Loucy (cell line): ENCODE measurements around the gene CELSR2.
"Not testable (repeated sequence)": the region's sequence is repeated elsewhere in the genome, so short reads cannot be mapped to it uniquely, and the experiment has no call there.

Experiments used
- H2AFZ ChIP-seq: fragments of 200-600 bp; sonication (generic); 2 replicates; pipeline ENCODE4 v1.6.0; 2016; ENCODE audit warnings: antibody characterized with exemption, mild to moderate bottlenecking, low read length, moderate library complexity
- H3F3A ChIP-seq: fragments of 200-600 bp; 2 replicates; pipeline ENCODE4 v1.6.0; 2016; ENCODE audit warnings: antibody characterized with exemption, low read depth, mild to moderate bottlenecking
- H3K27me3 ChIP-seq: fragments of 200-600 bp; sonication (generic); 2 replicates; pipeline ENCODE4 v1.6.1; 2014; ENCODE audit warnings: low read length, mild to moderate bottlenecking; ENCODE audit not compliant: insufficient read depth, poor library complexity, severe bottlenecking
- H3K36me3 ChIP-seq: fragments of 200-600 bp; sonication (generic); 2 replicates; pipeline ENCODE4 v1.6.1; 2016; ENCODE audit warnings: low read length; ENCODE audit not compliant: insufficient read depth
- H3K4me1 ChIP-seq: fragments of 200-600 bp; sonication (generic); 2 replicates; pipeline ENCODE4 v1.5.1; 2014; ENCODE audit warnings: low read length, mild to moderate bottlenecking; ENCODE audit not compliant: insufficient read depth, poor library complexity, severe bottlenecking
- H3K4me2 ChIP-seq: fragments of 200-600 bp; sonication (generic); 2 replicates; pipeline ENCODE4 v1.6.0; 2014; ENCODE audit warnings: antibody characterized with exemption, low read length, low read depth, mild to moderate bottlenecking; ENCODE audit not compliant: poor library complexity, severe bottlenecking
- H3K4me3 ChIP-seq: fragments of 200-600 bp; sonication (generic); 2 replicates; pipeline ENCODE4 v1.5.1; 2014; ENCODE audit warnings: low read length, mild to moderate bottlenecking, mixed read lengths; ENCODE audit not compliant: poor library complexity, severe bottlenecking
- H3K79me2 ChIP-seq: fragments of 200-600 bp; sonication (generic); 2 replicates; pipeline ENCODE4 v1.6.1; 2014; ENCODE audit warnings: low read length; ENCODE audit not compliant: insufficient read depth
- H3K9ac ChIP-seq: fragments of 200-600 bp; sonication (generic); 2 replicates; pipeline ENCODE4 v1.6.0; 2014; ENCODE audit warnings: mild to moderate bottlenecking, low read depth, low read length, moderate library complexity; ENCODE audit not compliant: poor library complexity, severe bottlenecking
- H3K9me2 ChIP-seq: fragments of 200-600 bp; sonication (generic); replicated peaks from 2 replicates; pipeline ENCODE4 v1.6.1; 2016; ENCODE audit warnings: low read depth, low read length, mixed read lengths
- H3K9me3 ChIP-seq: fragments of 200-600 bp; sonication (generic); 2 replicates; pipeline ENCODE4 v1.6.1; 2014; ENCODE audit warnings: mild to moderate bottlenecking, antibody characterized with exemption, low read length, low read depth; ENCODE audit not compliant: insufficient read depth
- H4K20me1 ChIP-seq: fragments of 200-600 bp; sonication (generic); 2 replicates; pipeline ENCODE4 v1.6.0; 2014; ENCODE audit warnings: antibody characterized with exemption, low read length, mild to moderate bottlenecking; ENCODE audit not compliant: insufficient read depth, poor library complexity, severe bottlenecking
- CTCF ChIP-seq: fragments of 200-600 bp; sonication (generic); conservative IDR thresholded peaks from 2 replicates; pipeline ENCODE4 v1.5.1; 2014; ENCODE audit warnings: mild to moderate bottlenecking, antibody characterized with exemption, low read length
- EZH2phosphoT487 ChIP-seq: fragments of 200-600 bp; IDR thresholded peaks from 2 replicates; pipeline ENCODE4 v1.6.1; 2018; ENCODE audit warnings: antibody characterized with exemption, mild to moderate bottlenecking, moderate library complexity, borderline replicate concordance

CELSR2 gene

GRCh38 chr1:109282952-109283747, 33.8 kb downstream of the CELSR2 start, which contains the start of gene PSRC1:
Gene PSRC1, minus strand, starts transcription at chr1:109283145.
- H3K79me2 ChIP-seq = peaks cover 35% of the 10 kb centered on the region
- H3F3A ChIP-seq = no peaks in the 10 kb centered on the region
- no peaks in the 10 kb centered on the region for H4K20me1 ChIP-seq
- peak within 1 kb of the TSS; percentile 80 for H2AFZ ChIP-seq
- no peaks in the 10 kb centered on the region for H3K9me3 ChIP-seq
- TF ChIP-seq CTCF (peak; percentile 48), EZH2phosphoT487 (no peak)
- H3K9me2 ChIP-seq = no peaks in the 10 kb centered on the region
- H3K27me3 ChIP-seq = no peaks in the 10 kb centered on the region
- H3K36me3 ChIP-seq = no peaks in the 10 kb centered on the region
- H3K4me2 ChIP-seq = peak within 1 kb of the TSS; percentile 94
- peaks cover 38% of the 10 kb centered on the region for H3K4me1 ChIP-seq
- peak within 1 kb of the TSS; percentile 86 for H3K4me3 ChIP-seq
- H3K9ac ChIP-seq = peak within 1 kb of the TSS; percentile 92

DNA sequence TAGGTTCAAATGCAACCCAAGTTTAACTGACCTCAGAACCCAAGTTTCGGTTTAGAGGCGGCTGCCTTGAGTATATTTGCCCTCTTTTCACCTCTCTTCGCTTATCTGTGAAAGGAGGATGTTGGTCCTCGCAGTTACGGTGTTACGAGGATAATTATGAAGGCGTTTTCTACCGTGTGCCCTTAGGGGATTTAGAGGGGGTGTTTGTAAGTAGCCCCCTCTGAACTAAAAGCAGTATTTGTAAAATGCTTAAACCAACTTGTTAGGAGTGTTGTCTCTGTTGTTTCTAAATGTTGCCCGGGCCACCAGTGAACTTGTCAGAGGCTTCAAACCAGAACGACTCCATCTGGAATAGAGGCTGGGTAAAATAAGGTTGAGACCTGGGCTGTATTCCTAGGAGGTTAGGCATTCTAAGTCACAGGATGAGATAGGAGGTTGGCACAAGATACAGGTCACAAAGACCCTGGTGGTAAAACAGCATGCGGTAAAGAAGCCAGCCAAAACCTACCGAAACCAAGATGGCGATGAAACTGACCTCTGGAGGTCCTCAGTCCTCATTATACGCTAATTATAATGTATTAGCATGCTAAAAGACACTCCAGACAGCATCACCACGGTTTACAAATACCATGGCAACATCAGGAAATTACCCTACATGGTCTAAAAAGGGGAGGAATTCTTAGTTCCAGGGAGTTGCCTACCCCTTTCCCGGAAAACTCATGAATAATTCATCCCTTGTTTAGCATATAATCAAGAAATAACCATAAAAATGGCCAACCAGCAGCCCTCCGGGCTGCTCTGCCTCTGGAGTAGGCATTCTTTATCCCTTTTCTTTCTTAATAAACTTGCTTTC, 34.6 kb downstream of the CELSR2 start:
- peaks cover 38% of the 10 kb centered on the region for H3K4me1 ChIP-seq
- no peaks in the 10 kb centered on the region for H4K20me1 ChIP-seq
- H2AFZ ChIP-seq = peak overlapping the region; percentile 80; the same call in 1 of the 2 replicates
- peak overlapping the region; percentile 94 for H3K4me2 ChIP-seq
- no peaks in the 10 kb centered on the region for H3K9me3 ChIP-seq
- H3K4me3 ChIP-seq = peak overlapping the region; percentile 86
- H3K36me3 ChIP-seq = no peaks in the 10 kb centered on the region
- no peak for TF ChIP-seq CTCF
- TF ChIP-seq EZH2phosphoT487 = no peak
- no peaks in the 10 kb centered on the region for H3F3A ChIP-seq
- peaks cover 35% of the 10 kb centered on the region for H3K79me2 ChIP-seq
- H3K9ac ChIP-seq = peak overlapping the region; percentile 92
- H3K9me2 ChIP-seq = no peaks in the 10 kb centered on the region
- H3K27me3 ChIP-seq = no peaks in the 10 kb centered on the region

DNA sequence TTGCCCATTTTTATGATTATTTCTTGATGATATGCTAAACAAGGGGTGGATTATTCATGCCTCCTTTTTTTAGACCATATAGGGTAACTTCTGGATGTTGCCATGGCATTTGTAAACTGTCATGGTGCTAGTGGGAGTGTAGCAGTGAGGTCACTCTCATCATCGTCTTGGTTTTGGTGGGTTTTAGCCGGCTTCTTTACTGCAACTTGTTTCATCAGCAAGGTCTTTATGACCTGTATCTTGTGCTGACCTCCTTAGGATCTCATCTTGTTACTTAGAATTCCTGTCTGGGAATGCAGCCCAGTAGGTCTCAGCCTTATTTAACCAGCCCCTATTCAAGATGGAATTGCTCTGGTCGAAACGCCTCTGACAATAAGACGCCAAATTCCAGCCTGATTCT, 37.4 kb downstream of the CELSR2 start:
- H3K4me3 ChIP-seq, H3K27me3 ChIP-seq, H2AFZ ChIP-seq, H3F3A ChIP-seq, H3K9me2 ChIP-seq, H3K36me3 ChIP-seq, H3K9ac ChIP-seq, H4K20me1 ChIP-seq, H3K4me2 ChIP-seq, H3K9me3 ChIP-seq: not testable (repeated sequence)
- Histone ChIP-seq H3K79me2 (peaks cover 12% of the 10 kb centered on the region), H3K4me1 (peaks cover 17% of the 10 kb centered on the region)
